ENCODE measurements around the gene MYO3B.

DNA sequence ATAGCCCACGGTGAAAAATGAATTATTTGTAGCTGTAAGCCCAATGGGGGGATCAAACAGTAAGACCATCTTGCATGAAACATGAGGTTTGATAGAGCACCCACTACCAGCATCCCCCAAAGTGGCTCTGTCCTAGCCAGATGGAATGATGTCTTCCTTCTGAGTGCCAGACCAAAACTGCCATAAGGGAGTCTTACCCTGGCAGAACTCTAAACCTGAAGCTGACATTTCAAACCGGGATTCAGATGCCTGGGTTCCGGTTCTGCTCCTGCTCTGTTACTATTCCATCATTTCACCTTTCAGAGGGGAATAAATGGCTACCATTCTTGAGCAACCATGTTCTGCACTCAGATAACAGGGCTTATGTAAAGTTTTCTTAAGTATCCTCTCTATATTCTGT, 67.4 kb downstream of the MYO3B start:
- TF ChIP-seq POLR2A (IDR thresholded peaks at IDR 0.05; ENCODE audit: low read depth, low read length) (no peak), TAF1 (IDR thresholded peaks at IDR 0.05; ENCODE audit: low read depth, low read length) (no peak), POLR2AphosphoS5 (IDR thresholded peaks at IDR 0.05; ENCODE audit: low read depth, low read length) (no peak)

Measured in GM12891 (cell line).